K562 (cell line): ENCODE measurements around the gene CTF1. TPM values are rescaled to one million over a fixed set of nuclear protein-coding genes. Genes with fewer than 3 reads are reported as not detected.

Source experiments
- ATF7 ChIP-seq: fragments of 450-650 bp; IDR thresholded peaks from 2 replicates; pipeline ENCODE4 v1.7.1; 2014; ENCODE audit warnings: mild to moderate bottlenecking, moderate library complexity
- ERF ChIP-seq: fragments of 450-650 bp; formaldehyde crosslinking; IDR thresholded peaks from 2 replicates; pipeline ENCODE4 v1.4.0; 2020; ENCODE audit warnings: mild to moderate bottlenecking, mixed read lengths
- FOXM1 ChIP-seq, 2 experiments: fragments of 450-650 bp in 1 of 2; sonication (generic) in 1 of 2; formaldehyde crosslinking in 1 of 2; IDR thresholded peaks; 2 replicates each; pipeline versions ENCODE4 v1.6.1 to v1.9.0; 2017 to 2022; ENCODE audit warnings: low read depth in 2 of 2, mild to moderate bottlenecking in 2 of 2, missing genetic modification reagents in 1 of 2, moderate library complexity in 1 of 2
- POLR2G ChIP-seq: fragments of 200-400 bp; formaldehyde crosslinking; IDR thresholded peaks from 2 replicates; pipeline ENCODE4 v1.6.1; 2017; ENCODE audit warnings: low read depth, mild to moderate bottlenecking, antibody characterized with exemption, low read length, moderate library complexity
- RBM34 ChIP-seq: fragments of 200-400 bp; formaldehyde crosslinking; IDR thresholded peaks from 2 replicates; pipeline ENCODE4 v1.6.1; 2018; ENCODE audit warnings: low read length, borderline replicate concordance; ENCODE audit not compliant: insufficient read depth
- ZNF830 ChIP-seq: fragments of 250-450 bp; sonication (Bioruptor Pico); IDR thresholded peaks from 2 replicates; pipeline ENCODE4 v1.5.0; 2021; ENCODE audit warnings: mild to moderate bottlenecking
- polyA plus RNA-seq, 8 experiments: library from polyadenylated mRNA; depleted of rRNA in 4 of 8; stranded (reverse) in 5 of 8; unstranded in 3 of 8; fragments of >200 nt; fragmentation: Nextera tagmentation in 2 of 8; fragmentation: Illumina TruSeq in 1 of 8; extraction: Ambion mirVana in 2 of 8; extraction: Trizol in 1 of 8; gene quantifications; 2 replicates each; pipeline versions ENCODE4 v1.2.1 to v1.2.3, GENCODE V29; 2011 to 2014; ENCODE audit warnings: inconsistent platforms in 1 of 8, missing spikeins in 1 of 8
- total RNA-seq, 7 experiments: library from RNA; depleted of rRNA in 6 of 7; stranded (reverse); fragments of >200 nt in 6 of 7; fragmentation: Illumina TruSeq in 2 of 7; extraction: Trizol in 2 of 7; gene quantifications; 2 replicates each; pipeline versions ENCODE4 v1.2.1 to v1.2.3, GENCODE V29; 2011 to 2021; ENCODE audit warnings: low replicate concordance in 1 of 7
- TF ChIP-seq, protein P1 (sequence below), 2 experiments: fragments of 200-800 bp in 1 of 2; sonication (Bioruptor generic) in 1 of 2; sonication (generic) in 1 of 2; formaldehyde crosslinking in 1 of 2; IDR thresholded peaks in 1 of 2; conservative IDR thresholded peaks in 1 of 2; 2 replicates each; pipeline versions ENCODE4 v1.5.0 to v1.6.1; 2016 to 2020; ENCODE audit warnings: missing compliant biosample characterization in 1 of 2, missing genetic modification characterization in 1 of 2, missing genetic modification reagents in 1 of 2
- TF ChIP-seq, protein P2 (sequence below): fragments of 450-650 bp; IDR thresholded peaks from 2 replicates; pipeline ENCODE4 v1.6.1; 2018; ENCODE audit not compliant: partially characterized antibody
- TF ChIP-seq, protein P3 (sequence below): fragments of 450-650 bp; IDR thresholded peaks from 2 replicates; pipeline ENCODE4 v1.7.0; 2016; ENCODE audit warnings: borderline replicate concordance
- TF ChIP-seq, protein P4 (sequence below): sonication (generic); formaldehyde crosslinking; IDR thresholded peaks from 2 replicates; pipeline ENCODE4 v1.8.1; 2023; ENCODE audit warnings: missing genetic modification reagents, mild to moderate bottlenecking, borderline replicate concordance

Gene CTF1
- total and polyA plus RNA-seq, 9 of the 15 experiments (the other 6 are each of a cell fraction or from before 2014, with no cell fraction given), result 0.24 to 2.5 (median 0.44) TPM

DNA sequence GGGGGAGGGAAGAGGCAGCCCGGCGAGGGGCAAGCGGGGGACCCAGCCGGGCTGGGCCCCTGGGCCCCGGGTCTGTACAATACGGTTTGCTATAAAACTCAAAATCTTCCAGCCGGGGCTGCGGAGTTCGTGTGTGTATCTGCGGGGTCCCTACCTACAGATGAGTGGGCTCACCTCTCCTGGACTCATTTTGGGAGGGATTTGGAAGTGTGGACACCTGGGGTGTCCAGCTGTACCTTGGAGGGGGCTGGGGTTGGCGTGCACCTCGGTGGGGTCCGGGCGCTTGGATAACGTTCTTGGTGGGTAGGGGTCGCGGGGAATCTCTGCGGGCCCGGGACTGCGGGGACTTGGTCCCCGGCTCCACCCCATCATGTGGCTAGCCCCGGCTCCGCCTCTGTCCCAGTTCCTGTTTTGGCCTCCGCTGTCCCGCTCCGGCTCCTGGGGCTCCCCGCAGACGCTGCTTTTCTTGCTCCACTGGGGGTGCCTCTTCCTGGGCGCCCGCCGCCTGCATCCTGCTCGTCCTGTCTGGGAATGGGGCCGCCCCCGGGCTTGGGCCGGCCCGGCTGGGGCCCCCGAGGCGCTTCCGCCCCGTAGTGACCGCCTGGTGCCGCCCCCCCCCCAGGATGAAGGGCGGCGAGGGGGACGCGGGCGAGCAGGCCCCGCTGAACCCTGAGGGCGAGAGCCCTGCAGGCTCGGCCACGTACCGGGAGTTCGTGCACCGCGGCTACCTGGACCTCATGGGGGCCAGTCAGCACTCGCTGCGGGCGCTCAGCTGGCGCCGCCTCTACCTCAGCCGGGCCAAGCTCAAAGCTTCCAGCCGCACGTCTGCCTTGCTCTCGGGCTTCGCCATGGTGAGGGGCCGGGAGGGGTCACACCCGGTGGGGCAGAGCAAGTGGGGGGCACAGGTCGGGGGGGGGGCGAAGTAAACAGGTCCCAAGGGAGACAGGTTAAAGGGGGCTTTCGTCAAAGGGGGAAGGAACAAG, 52.5 kb downstream of the CTF1 start, which contains the start of gene ORAI3 (continued):
- TF ChIP-seq POLR2G (peak; percentile 93), ATF7 (peak; percentile 50; the same call in 1 of the 2 replicates), FOXM1 (IDR thresholded peaks at IDR 0.05; ENCODE audit: low read depth) (no peak), FOXM1 (CRISPR knock-in tag; IDR thresholded peaks at IDR 0.05; ENCODE audit: low read depth) (no peak), RBM34 (0 out of 2 replicates have a peak, but pooled peaks have one; percentile 84), ZNF830 (CRISPR knock-in tag) (0 out of 2 replicates have a peak, but pooled peaks have one; percentile 78), ERF (0 out of 2 replicates have a peak, but pooled peaks have one; percentile 70)
- TF ChIP-seq, protein P1, sequence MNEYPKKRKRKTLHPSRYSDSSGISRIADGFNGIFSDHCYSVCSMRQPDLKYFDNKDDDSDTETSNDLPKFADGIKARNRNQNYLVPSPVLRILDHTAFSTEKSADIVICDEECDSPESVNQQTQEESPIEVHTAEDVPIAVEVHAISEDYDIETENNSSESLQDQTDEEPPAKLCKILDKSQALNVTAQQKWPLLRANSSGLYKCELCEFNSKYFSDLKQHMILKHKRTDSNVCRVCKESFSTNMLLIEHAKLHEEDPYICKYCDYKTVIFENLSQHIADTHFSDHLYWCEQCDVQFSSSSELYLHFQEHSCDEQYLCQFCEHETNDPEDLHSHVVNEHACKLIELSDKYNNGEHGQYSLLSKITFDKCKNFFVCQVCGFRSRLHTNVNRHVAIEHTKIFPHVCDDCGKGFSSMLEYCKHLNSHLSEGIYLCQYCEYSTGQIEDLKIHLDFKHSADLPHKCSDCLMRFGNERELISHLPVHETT (CRISPR knock-in tag; conservative IDR thresholded peaks at IDR 0.05 in 1 of 2, IDR thresholded peaks at IDR 0.05 in 1 of 2), result no peak
- TF ChIP-seq, protein P2, sequence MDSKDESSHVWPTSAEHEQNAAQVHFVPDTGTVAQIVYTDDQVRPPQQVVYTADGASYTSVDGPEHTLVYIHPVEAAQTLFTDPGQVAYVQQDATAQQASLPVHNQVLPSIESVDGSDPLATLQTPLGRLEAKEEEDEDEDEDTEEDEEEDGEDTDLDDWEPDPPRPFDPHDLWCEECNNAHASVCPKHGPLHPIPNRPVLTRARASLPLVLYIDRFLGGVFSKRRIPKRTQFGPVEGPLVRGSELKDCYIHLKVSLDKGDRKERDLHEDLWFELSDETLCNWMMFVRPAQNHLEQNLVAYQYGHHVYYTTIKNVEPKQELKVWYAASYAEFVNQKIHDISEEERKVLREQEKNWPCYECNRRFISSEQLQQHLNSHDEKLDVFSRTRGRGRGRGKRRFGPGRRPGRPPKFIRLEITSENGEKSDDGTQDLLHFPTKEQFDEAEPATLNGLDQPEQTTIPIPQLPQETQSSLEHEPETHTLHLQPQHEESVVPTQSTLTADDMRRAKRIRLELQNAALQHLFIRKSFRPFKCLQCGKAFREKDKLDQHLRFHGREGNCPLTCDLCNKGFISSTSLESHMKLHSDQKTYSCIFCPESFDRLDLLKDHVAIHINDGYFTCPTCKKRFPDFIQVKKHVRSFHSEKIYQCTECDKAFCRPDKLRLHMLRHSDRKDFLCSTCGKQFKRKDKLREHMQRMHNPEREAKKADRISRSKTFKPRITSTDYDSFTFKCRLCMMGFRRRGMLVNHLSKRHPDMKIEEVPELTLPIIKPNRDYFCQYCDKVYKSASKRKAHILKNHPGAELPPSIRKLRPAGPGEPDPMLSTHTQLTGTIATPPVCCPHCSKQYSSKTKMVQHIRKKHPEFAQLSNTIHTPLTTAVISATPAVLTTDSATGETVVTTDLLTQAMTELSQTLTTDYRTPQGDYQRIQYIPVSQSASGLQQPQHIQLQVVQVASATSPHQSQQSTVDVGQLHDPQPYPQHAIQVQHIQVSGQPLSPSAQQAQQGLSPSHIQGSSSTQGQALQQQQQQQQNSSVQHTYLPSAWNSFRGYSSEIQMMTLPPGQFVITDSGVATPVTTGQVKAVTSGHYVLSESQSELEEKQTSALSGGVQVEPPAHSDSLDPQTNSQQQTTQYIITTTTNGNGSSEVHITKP, result peak; percentile 72
- TF ChIP-seq, protein P3, sequence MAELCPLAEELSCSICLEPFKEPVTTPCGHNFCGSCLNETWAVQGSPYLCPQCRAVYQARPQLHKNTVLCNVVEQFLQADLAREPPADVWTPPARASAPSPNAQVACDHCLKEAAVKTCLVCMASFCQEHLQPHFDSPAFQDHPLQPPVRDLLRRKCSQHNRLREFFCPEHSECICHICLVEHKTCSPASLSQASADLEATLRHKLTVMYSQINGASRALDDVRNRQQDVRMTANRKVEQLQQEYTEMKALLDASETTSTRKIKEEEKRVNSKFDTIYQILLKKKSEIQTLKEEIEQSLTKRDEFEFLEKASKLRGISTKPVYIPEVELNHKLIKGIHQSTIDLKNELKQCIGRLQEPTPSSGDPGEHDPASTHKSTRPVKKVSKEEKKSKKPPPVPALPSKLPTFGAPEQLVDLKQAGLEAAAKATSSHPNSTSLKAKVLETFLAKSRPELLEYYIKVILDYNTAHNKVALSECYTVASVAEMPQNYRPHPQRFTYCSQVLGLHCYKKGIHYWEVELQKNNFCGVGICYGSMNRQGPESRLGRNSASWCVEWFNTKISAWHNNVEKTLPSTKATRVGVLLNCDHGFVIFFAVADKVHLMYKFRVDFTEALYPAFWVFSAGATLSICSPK, result no peak
- TF ChIP-seq, protein P4, sequence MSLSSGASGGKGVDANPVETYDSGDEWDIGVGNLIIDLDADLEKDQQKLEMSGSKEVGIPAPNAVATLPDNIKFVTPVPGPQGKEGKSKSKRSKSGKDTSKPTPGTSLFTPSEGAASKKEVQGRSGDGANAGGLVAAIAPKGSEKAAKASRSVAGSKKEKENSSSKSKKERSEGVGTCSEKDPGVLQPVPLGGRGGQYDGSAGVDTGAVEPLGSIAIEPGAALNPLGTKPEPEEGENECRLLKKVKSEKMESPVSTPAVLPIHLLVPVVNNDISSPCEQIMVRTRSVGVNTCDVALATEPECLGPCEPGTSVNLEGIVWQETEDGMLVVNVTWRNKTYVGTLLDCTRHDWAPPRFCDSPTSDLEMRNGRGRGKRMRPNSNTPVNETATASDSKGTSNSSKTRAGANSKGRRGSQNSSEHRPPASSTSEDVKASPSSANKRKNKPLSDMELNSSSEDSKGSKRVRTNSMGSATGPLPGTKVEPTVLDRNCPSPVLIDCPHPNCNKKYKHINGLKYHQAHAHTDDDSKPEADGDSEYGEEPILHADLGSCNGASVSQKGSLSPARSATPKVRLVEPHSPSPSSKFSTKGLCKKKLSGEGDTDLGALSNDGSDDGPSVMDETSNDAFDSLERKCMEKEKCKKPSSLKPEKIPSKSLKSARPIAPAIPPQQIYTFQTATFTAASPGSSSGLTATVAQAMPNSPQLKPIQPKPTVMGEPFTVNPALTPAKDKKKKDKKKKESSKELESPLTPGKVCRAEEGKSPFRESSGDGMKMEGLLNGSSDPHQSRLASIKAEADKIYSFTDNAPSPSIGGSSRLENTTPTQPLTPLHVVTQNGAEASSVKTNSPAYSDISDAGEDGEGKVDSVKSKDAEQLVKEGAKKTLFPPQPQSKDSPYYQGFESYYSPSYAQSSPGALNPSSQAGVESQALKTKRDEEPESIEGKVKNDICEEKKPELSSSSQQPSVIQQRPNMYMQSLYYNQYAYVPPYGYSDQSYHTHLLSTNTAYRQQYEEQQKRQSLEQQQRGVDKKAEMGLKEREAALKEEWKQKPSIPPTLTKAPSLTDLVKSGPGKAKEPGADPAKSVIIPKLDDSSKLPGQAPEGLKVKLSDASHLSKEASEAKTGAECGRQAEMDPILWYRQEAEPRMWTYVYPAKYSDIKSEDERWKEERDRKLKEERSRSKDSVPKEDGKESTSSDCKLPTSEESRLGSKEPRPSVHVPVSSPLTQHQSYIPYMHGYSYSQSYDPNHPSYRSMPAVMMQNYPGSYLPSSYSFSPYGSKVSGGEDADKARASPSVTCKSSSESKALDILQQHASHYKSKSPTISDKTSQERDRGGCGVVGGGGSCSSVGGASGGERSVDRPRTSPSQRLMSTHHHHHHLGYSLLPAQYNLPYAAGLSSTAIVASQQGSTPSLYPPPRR, result no peak
